GM23338 (cell line): ENCODE data around the gene CCR4. TPM values are rescaled to one million over a fixed set of nuclear protein-coding genes. Genes with fewer than 3 reads are reported as not detected.

Experiments
- CREB1 ChIP-seq: fragments of 250-450 bp; sonication (Bioruptor Pico); IDR thresholded peaks from 2 replicates; pipeline ENCODE4 v1.5.0; 2020; ENCODE audit warnings: low read depth, mild to moderate bottlenecking, moderate library complexity
- ETS1 ChIP-seq: IDR thresholded peaks from 2 replicates; pipeline ENCODE4 v1.6.1; 2016; ENCODE audit warnings: antibody characterized with exemption
- EZH2 ChIP-seq: fragments of 200-600 bp; sonication (generic); IDR thresholded peaks from one replicate; pipeline ENCODE4 v1.8.0; 2017; ENCODE audit warnings: antibody characterized with exemption, mild to moderate bottlenecking, low read depth; ENCODE audit not compliant: unreplicated experiment
- EZH2phosphoT487 ChIP-seq: fragments of 200-600 bp; sonication (generic); IDR thresholded peaks from one replicate; pipeline ENCODE4 v1.8.1; 2018; ENCODE audit warnings: antibody characterized with exemption; ENCODE audit not compliant: unreplicated experiment
- JUNB ChIP-seq: IDR thresholded peaks from one replicate; pipeline ENCODE4 v1.6.1; 2016; ENCODE audit warnings: antibody characterized with exemption; ENCODE audit not compliant: unreplicated experiment
- NANOG ChIP-seq: IDR thresholded peaks from 2 replicates; pipeline ENCODE4 v1.6.1; 2016; ENCODE audit warnings: antibody characterized with exemption, borderline replicate concordance
- POLR2AphosphoS5 ChIP-seq: IDR thresholded peaks from 2 replicates; pipeline ENCODE4 v1.6.1; 2016; ENCODE audit warnings: antibody characterized with exemption, low read depth
- REST ChIP-seq: IDR thresholded peaks from one replicate; pipeline ENCODE4 v1.6.1; 2018; ENCODE audit warnings: antibody characterized with exemption; ENCODE audit not compliant: unreplicated experiment
- STAT1 ChIP-seq: IDR thresholded peaks from one replicate; pipeline ENCODE4 v1.6.1; 2016; ENCODE audit warnings: antibody characterized with exemption; ENCODE audit not compliant: unreplicated experiment
- ZNF114 ChIP-seq: fragments of 250-450 bp; sonication (Bioruptor Pico); IDR thresholded peaks from 2 replicates; pipeline ENCODE4 v1.5.0; 2020; ENCODE audit warnings: mild to moderate bottlenecking, moderate library complexity
- ZNF331 ChIP-seq: fragments of 250-450 bp; sonication (Bioruptor Pico); IDR thresholded peaks from 2 replicates; pipeline ENCODE4 v1.5.0; 2020; ENCODE audit warnings: low read depth, mild to moderate bottlenecking, moderate library complexity
- ZNF462 ChIP-seq: fragments of 250-450 bp; sonication (Bioruptor Pico); IDR thresholded peaks from 2 replicates; pipeline ENCODE4 v1.5.0; 2020; ENCODE audit warnings: mild to moderate bottlenecking, moderate library complexity
- polyA plus RNA-seq: library from polyadenylated mRNA; unstranded; fragments of >200 nt; fragmentation: Nextera tagmentation; extraction: Ambion mirVana; gene quantifications from 2 replicates; pipeline ENCODE4 v1.2.1, GENCODE V29; 2016
- total RNA-seq: library from RNA; depleted of rRNA; stranded (reverse); fragments of >200 nt; shearing (Covaris generic); gene quantifications from 2 replicates; pipeline ENCODE4 v1.2.3, GENCODE V29; 2014

Gene CCR4
- total and polyA plus RNA-seq, 2 experiments from 2014 or later = 0.10 to 0.35 TPM

- TF ChIP-seq ZNF462 (CRISPR knock-in tag) (no peak), POLR2AphosphoS5 (no peak), JUNB (no peak), EZH2 (no peak), EZH2phosphoT487 (no peak), ETS1 (no peak), CREB1 (no peak), REST (no peak), STAT1 (no peak), ZNF331 (CRISPR knock-in tag) (no peak), ZNF114 (CRISPR knock-in tag) (no peak), NANOG (no peak)
Measured at GRCh38 chr3:33001889-33002288, 50.4 kb downstream of the CCR4 start (continued).
